HG03469 (cell line): Measurements from ENCODE around the gene ASPSCR1.

ENCODE experiments used
- ATAC-seq: cut with Tn5 transposase; IDR thresholded peaks from one replicate; pipeline ENCODE4 v1.9.1; 2021; ENCODE audit warnings: mild to moderate bottlenecking, moderate library complexity, moderate number of reproducible peaks; ENCODE audit not compliant: unreplicated experiment

The ASPSCR1 gene

GRCh38 chr17:82011617-82012187 is 34.3 kb downstream of the ASPSCR1 start:
- ATAC-seq, result no peak

- ATAC-seq, result no peak
Observed at GRCh38 chr17:82012261-82012639, 34.8 kb downstream of the ASPSCR1 start.

- no peak for ATAC-seq
Observed at GRCh38 chr17:82012640-82013295, 35.3 kb downstream of the ASPSCR1 start.

- ATAC-seq, result no peak
Observed at GRCh38 chr17:82013341-82013740, 35.9 kb downstream of the ASPSCR1 start.

- no peak for ATAC-seq
Observed at GRCh38 chr17:82013772-82014321, 36.4 kb downstream of the ASPSCR1 start.

GRCh38 chr17:82014432-82014831 is 37.0 kb downstream of the ASPSCR1 start:
- ATAC-seq, result no peak

- no peak for ATAC-seq
Observed at GRCh38 chr17:82014971-82015310, 37.5 kb downstream of the ASPSCR1 start.

GRCh38 chr17:82015311-82015971 is 38.0 kb downstream of the ASPSCR1 start:
- no peak for ATAC-seq

GRCh38 chr17:82016061-82016874 is 38.8 kb downstream of the ASPSCR1 start:
- no peak for ATAC-seq

- no peak for ATAC-seq
Observed at GRCh38 chr17:82016875-82017459, 39.5 kb downstream of the ASPSCR1 start.

GRCh38 chr17:82017612-82018151 is 40.3 kb downstream of the ASPSCR1 start:
- ATAC-seq, result no peak

- ATAC-seq, result no peak
Observed at GRCh38 chr17:82018152-82018988, 40.9 kb downstream of the ASPSCR1 start.

GRCh38 chr17:82018989-82019689 is 41.7 kb downstream of the ASPSCR1 start:
- ATAC-seq, result no peak

- no peak for ATAC-seq
Observed at GRCh38 chr17:82019690-82020571, 42.5 kb downstream of the ASPSCR1 start.

- ATAC-seq, result no peak
Observed at GRCh38 chr17:82020572-82021106, 43.2 kb downstream of the ASPSCR1 start.

- no peak for ATAC-seq
Observed at GRCh38 chr17:82021107-82021899, 43.9 kb downstream of the ASPSCR1 start.

GRCh38 chr17:82021900-82022309 is 44.5 kb downstream of the ASPSCR1 start:
- ATAC-seq, result no peak
